Hepatocyte (in vitro differentiated cells): ENCODE results near the gene EXD3. TPM values are rescaled to one million over a fixed set of nuclear protein-coding genes. Genes with fewer than 3 reads are reported as not detected.

Source experiments
- DNase-seq: peaks from one replicate; pipeline ENCODE4 v3.0.0-alpha.2; 2016; ENCODE audit warnings: low spot score
- H2AFZ ChIP-seq: fragments of 200-600 bp; sonication (generic); 2 replicates; pipeline ENCODE4 v1.6.0; 2016; ENCODE audit warnings: antibody characterized with exemption, mild to moderate bottlenecking
- H3K27ac ChIP-seq: fragments of 200-600 bp; sonication (generic); 2 replicates; pipeline ENCODE4 v1.5.1; 2016; ENCODE audit warnings: mild to moderate bottlenecking
- H3K27me3 ChIP-seq: fragments of 200-600 bp; sonication (generic); 2 replicates; pipeline ENCODE4 v1.6.1; 2016
- H3K36me3 ChIP-seq: fragments of 200-600 bp; sonication (generic); replicated peaks from 2 replicates; pipeline ENCODE4 v1.5.1; 2016; ENCODE audit warnings: low read depth; ENCODE audit not compliant: insufficient read depth
- H3K4me1 ChIP-seq: fragments of 200-600 bp; sonication (generic); 2 replicates; pipeline ENCODE4 v1.5.1; 2016; ENCODE audit warnings: mild to moderate bottlenecking, moderate library complexity; ENCODE audit not compliant: insufficient read depth
- H3K4me2 ChIP-seq: fragments of 200-600 bp; sonication (generic); 2 replicates; pipeline ENCODE4 v1.6.0; 2016
- H3K4me3 ChIP-seq: fragments of 200-600 bp; sonication (generic); 2 replicates; pipeline ENCODE4 v1.5.1; 2016; ENCODE audit warnings: mild to moderate bottlenecking
- H3K79me2 ChIP-seq: fragments of 200-600 bp; sonication (generic); 2 replicates; pipeline ENCODE4 v1.6.0; 2017; ENCODE audit warnings: mild to moderate bottlenecking
- H3K9me2 ChIP-seq: fragments of 200-600 bp; sonication (generic); replicated peaks from 2 replicates; pipeline ENCODE4 v1.6.0; 2017; ENCODE audit warnings: mild to moderate bottlenecking; ENCODE audit not compliant: insufficient read depth
- H3K9me3 ChIP-seq: fragments of 200-600 bp; sonication (generic); 2 replicates; pipeline ENCODE4 v1.5.1; 2016; ENCODE audit warnings: low read depth, mild to moderate bottlenecking
- H4K20me1 ChIP-seq: fragments of 200-600 bp; sonication (generic); 2 replicates; pipeline ENCODE4 v1.6.0; 2016; ENCODE audit warnings: mild to moderate bottlenecking; ENCODE audit not compliant: insufficient read depth, poor library complexity, severe bottlenecking
- EZH2 ChIP-seq: fragments of 200-600 bp; sonication (generic); IDR thresholded peaks from 2 replicates; pipeline ENCODE4 v1.6.1; 2016; ENCODE audit warnings: antibody characterized with exemption, mild to moderate bottlenecking, borderline replicate concordance
- EZH2phosphoT487 ChIP-seq: fragments of 200-600 bp; sonication (generic); IDR thresholded peaks from one replicate; pipeline ENCODE4 v1.6.1; 2018; ENCODE audit warnings: antibody characterized with exemption, mild to moderate bottlenecking, low read depth, moderate library complexity; ENCODE audit not compliant: unreplicated experiment, severe bottlenecking
- WGBS: methylation state at CpG from one replicate; pipeline ENCODE4 v1.1.6; 2016; ENCODE audit warnings: low lambda C conversion rate; ENCODE audit errors: missing lambda C conversion rate; 5-methylcytosine and 5-hydroxymethylcytosine counted together
- polyA plus RNA-seq: library from polyadenylated mRNA; unstranded; fragments of >200 nt; fragmentation: Nextera tagmentation; extraction: Ambion mirVana; gene quantifications from 2 replicates; pipeline ENCODE4 v1.2.1, GENCODE V29; 2016
- total RNA-seq: library from RNA; depleted of rRNA; stranded (reverse); fragments of >200 nt; gene quantifications from 2 replicates; pipeline ENCODE4 v1.2.3, GENCODE V29; 2014
- TF ChIP-seq, protein P1 (sequence below): fragments of 200-600 bp; sonication (generic); IDR thresholded peaks from 2 replicates; pipeline ENCODE4 v1.5.1; 2016; ENCODE audit warnings: antibody characterized with exemption, mild to moderate bottlenecking; ENCODE audit not compliant: poor library complexity

EXD3 gene
- total and polyA plus RNA-seq, 2 experiments from 2014 or later: 11.8 to 21.6 TPM

- Histone ChIP-seq H3K27ac (no peak overlapping the region), H3K4me2 (no peak overlapping the region), H3K4me3 (no peak overlapping the region), H3K9me2 (no peaks in the 10 kb centered on the region), H2AFZ (no peak overlapping the region), H3K36me3 (no peaks in the 10 kb centered on the region), H4K20me1 (no peaks in the 10 kb centered on the region), H3K79me2 (no peaks in the 10 kb centered on the region), H3K4me1 (peaks cover 25% of the 10 kb centered on the region), H3K9me3 (no peaks in the 10 kb centered on the region), H3K27me3 (no peaks in the 10 kb centered on the region)
- DNase-seq: peak; percentile 20
- 78% methylated on average over 26 of the region's 26 CpGs for WGBS
- TF ChIP-seq, protein P1, sequence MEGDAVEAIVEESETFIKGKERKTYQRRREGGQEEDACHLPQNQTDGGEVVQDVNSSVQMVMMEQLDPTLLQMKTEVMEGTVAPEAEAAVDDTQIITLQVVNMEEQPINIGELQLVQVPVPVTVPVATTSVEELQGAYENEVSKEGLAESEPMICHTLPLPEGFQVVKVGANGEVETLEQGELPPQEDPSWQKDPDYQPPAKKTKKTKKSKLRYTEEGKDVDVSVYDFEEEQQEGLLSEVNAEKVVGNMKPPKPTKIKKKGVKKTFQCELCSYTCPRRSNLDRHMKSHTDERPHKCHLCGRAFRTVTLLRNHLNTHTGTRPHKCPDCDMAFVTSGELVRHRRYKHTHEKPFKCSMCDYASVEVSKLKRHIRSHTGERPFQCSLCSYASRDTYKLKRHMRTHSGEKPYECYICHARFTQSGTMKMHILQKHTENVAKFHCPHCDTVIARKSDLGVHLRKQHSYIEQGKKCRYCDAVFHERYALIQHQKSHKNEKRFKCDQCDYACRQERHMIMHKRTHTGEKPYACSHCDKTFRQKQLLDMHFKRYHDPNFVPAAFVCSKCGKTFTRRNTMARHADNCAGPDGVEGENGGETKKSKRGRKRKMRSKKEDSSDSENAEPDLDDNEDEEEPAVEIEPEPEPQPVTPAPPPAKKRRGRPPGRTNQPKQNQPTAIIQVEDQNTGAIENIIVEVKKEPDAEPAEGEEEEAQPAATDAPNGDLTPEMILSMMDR: no peak
- TF ChIP-seq EZH2phosphoT487: no peak
- TF ChIP-seq EZH2: no peak
Measured at GRCh38 chr9:137319011-137319738, 103.8 kb downstream of the EXD3 start.

GRCh38 chr9:137318602-137319001 lies 104.4 kb downstream of the EXD3 start:
- no peak for DNase-seq
- H2AFZ ChIP-seq: no peak overlapping the region
- 94% methylated on average over 16 of the region's 18 CpGs for WGBS

DNA sequence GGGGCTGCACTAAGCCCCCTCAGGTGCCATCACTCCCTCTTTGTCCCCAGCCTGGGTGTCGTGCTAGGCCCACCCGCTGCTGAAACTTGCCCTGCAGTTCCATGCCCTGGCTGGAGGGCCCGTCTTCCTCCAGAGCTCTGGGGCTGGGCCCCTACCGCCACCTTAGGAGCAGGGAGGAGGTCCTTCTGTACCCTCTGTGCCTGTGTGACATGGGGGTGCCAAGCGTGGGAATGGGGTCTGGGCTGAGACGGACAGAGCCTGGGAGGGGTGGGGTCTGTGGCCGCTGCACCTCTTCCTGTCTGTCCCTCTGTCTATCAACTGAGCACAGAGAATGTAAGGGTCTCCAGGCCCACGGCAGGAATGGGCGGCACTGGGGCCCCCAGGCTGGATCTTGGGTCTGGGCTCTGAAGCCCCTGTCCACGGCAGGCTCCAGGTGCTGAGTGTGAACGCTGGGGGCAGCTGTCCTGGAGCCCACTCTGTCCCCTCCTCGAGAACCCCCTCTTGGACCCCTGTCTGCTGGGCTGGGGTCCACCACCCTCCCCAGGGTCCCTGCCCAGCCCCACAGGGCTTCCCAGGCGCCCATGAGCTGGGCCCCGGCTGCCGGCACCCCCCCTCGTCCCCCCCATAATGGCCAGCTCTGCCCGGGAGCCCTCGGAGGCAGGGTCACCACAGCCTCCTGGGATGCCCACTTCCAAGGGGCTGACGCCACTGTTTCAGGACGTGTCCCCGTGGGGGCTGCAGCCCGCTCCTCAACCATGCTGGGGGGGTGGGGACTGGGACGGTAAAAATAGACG lies 105.0 kb downstream of the EXD3 start:
- Histone ChIP-seq H3K79me2 (no peaks in the 10 kb centered on the region), H3K27ac (no peak overlapping the region), H3K9me2 (no peaks in the 10 kb centered on the region), H3K4me3 (no peak overlapping the region), H2AFZ (no peak overlapping the region), H4K20me1 (no peaks in the 10 kb centered on the region), H3K4me1 (peaks cover 37% of the 10 kb centered on the region), H3K4me2 (no peak overlapping the region), H3K9me3 (no peaks in the 10 kb centered on the region), H3K36me3 (no peaks in the 10 kb centered on the region), H3K27me3 (no peaks in the 10 kb centered on the region)
- TF ChIP-seq EZH2 (no peak), EZH2phosphoT487 (no peak)
- TF ChIP-seq, protein P1: no peak
- DNase-seq: no peak
- WGBS: 90% methylated on average over 19 of the region's 24 CpGs

More at GRCh38 chr9:137318602-137319001, 104.4 kb downstream of the EXD3 start:
- Histone ChIP-seq H3K27me3 (no peaks in the 10 kb centered on the region), H3K4me3 (no peak overlapping the region), H3K36me3 (no peaks in the 10 kb centered on the region), H3K79me2 (no peaks in the 10 kb centered on the region), H3K4me1 (peaks cover 31% of the 10 kb centered on the region), H3K4me2 (no peak overlapping the region), H4K20me1 (no peaks in the 10 kb centered on the region), H3K9me3 (no peaks in the 10 kb centered on the region), H3K27ac (no peak overlapping the region), H3K9me2 (no peaks in the 10 kb centered on the region)
- TF ChIP-seq, protein P1: no peak
- TF ChIP-seq EZH2phosphoT487 (no peak), EZH2 (no peak)
